IPS-18c (cell line): ENCODE measurements around the gene RPS27.

Source experiments
- H3K4me3 ChIP-seq: 2 replicates; pipeline ENCODE4 v1.7.0; 2013; ENCODE audit warnings: low read depth, mild to moderate bottlenecking, low read length, moderate library complexity; ENCODE audit not compliant: insufficient read depth
- H3K9me3 ChIP-seq: one replicate; pipeline ENCODE4 v1.6.1; 2013; ENCODE audit warnings: mild to moderate bottlenecking, low read length, moderate library complexity; ENCODE audit not compliant: control insufficient read depth, insufficient read depth

The RPS27 gene

DNA sequence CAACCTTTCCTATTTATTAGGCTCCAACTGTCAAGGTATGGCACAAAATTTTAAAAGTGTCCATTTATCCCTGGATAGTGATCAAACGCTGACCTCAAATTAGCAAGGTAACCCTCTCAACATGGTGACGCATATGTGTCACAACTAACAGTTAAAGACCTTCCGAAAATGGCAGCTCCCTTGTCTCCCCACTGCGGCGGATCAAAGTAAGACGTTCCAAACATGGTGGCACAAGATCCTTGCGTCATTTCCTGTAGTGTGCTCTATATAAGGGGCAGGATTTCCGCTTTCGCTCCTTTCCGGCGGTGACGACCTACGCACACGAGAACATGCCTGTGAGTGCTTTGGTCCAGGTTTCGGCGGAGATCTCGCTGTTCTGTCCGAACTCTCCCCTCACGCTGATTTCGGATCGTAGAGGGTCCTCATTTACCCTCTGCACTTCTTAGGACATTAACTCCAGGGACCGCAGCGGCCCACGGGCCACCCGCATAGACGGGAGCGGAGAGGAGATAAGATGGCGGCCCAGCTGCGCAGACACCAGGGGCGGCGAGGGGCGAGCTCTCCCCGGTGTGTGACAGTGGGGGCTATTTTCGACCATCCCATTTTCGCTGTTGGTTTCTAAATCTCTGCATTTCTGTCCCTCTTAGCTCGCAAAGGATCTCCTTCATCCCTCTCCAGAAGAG lies at the start of gene RPS27:
RPS27 (plus strand) TSS at position 295 of the 683 bp plus-strand sequence; CDS start at position 330, 35 bp downstream.
- Histone ChIP-seq H3K4me3 (peak within 1 kb of the TSS; percentile 93), H3K9me3 (peaks cover 2% of the 10 kb centered on the region)

DNA sequence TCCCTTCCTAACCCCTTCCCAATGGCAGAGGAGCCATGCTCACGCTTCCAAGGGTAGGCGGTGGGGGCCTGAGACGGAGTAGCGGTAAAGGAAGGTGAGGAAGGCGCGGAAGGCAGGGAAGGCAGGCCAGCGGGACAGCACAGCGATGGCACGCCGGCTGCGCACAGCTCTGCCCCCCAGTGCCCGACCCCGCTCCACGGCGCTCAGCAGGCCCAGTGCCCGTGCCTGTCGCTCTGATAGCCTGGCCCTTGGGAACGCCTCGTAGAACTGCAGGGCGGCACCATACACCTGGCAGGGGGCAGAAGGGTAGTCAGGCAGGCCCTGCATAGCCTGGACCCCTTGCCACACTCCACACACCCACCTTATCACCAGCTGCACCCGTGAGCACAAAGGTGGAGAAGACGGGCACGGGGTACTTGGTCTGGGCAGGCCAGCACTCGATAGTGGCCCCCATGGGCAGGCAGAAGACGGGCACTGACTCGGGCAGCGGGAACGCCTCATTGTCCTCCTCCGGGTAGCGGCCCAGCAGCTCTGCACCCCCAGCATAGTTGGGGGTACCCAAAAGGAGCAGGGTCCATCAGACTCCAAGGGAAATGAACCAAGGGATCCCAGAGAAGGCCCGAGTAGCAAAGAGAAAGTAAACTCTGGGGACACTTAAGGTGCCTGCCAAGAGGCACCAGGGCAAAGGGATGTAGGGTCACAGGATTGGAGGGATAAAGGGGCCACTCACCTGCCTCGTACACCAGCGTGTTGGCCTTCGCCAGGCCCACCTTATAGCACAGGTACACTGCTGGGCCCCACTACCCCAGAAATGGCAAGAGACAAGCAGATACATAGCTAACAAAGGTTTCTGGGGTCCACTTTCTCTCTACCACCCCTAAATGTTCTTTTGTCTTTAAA lies 48.5 kb upstream of the RPS27 start:
- H3K9me3 ChIP-seq, result no peaks in the 10 kb centered on the region
- no peak overlapping the region for H3K4me3 ChIP-seq

- Histone ChIP-seq H3K4me3 (no peak overlapping the region), H3K9me3 (no peaks in the 10 kb centered on the region)
These were observed 47.6 kb upstream of the RPS27 start for GRCh38 chr1:153942766-153943549.

DNA sequence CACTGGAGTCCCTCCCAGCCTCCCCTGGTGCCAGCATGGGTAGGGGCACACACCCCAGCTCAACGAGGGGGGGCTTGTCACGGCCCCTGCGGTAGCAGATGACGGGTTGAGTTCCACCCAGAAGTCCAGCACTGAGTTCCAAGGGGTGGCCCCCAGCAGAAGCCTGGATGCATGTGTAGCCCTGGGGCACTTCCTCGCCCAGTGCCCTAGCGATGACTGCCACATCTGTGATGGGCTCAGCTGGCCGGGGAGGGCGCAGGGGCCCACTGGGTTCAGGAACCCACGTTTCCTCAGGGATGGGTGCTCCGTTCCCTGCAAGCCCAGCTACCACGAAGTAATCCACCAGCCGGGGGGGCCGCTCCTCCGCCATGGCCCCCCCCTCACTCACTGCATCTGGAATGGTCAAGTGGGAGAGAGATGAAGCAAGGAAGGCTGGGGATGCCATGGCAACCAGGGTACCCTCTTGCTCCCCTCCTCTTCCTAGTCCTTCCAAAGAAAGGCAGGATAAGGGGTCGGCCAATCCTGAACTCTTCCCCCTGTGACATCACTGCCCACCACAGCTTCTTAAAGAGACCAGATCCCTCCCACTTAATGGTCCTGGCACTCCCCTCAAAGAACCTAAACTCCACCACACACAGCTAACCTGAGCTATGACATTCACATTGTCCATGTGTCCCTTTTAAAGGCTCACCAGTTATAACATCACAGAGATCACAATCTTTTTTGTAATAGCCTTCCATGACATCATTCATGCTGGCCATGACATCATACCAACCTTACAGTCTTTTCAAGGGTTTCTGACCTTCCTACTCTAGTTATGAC lies 46.3 kb upstream of the RPS27 start:
- no peaks in the 10 kb centered on the region for H3K9me3 ChIP-seq
- H3K4me3 ChIP-seq, result no peak overlapping the region

DNA sequence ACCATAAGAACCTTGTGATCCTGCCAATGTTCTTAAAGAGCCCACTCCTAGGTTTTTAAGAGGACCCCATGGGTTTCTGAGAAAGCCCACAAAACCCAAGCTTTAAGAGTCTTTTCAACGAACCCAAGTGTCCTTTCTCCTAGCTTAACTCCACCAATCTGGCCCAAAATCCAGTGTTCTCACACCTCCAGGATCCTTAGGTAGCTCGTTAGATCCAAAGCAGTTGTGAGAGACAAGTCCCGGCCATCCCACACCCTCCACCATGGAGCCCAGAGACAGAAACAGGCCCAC lies 45.8 kb upstream of the RPS27 start:
- H3K9me3 ChIP-seq, result no peaks in the 10 kb centered on the region
- H3K4me3 ChIP-seq, result no peak overlapping the region; the same call in 1 of the 2 replicates

DNA sequence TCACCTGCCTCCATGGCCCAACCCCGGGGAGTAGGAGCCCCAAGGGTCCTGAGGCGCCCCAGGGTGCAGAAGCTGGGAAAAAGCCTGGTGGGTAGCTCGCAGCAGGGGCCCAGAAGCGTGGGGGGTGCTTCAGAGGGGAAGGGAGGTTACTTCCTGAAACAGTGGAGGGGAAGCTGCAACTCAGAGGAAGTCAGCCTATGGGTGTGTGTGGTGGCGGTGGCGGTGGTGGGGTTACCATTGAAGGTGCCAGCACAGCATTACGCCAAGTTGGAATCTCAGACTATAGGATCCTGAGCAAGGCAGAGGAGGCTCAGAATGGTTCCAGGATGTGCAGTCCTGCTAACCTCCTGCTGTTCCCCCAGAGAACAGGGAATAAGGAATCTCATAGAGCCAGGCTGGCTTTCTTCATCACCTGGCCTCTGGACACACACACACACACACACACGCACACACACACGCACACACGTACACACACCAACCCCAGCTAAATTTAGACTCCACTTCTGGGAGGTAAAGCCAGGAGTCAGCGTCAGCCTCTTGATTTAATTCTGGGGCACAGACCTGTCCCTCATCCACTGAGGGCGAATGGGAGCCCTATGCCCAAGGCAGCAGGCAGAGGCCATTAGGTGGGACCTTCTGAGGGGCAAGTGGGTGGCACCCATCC lies 45.3 kb upstream of the RPS27 start:
- Histone ChIP-seq H3K4me3 (peak overlapping the region; percentile 89), H3K9me3 (no peaks in the 10 kb centered on the region)

DNA sequence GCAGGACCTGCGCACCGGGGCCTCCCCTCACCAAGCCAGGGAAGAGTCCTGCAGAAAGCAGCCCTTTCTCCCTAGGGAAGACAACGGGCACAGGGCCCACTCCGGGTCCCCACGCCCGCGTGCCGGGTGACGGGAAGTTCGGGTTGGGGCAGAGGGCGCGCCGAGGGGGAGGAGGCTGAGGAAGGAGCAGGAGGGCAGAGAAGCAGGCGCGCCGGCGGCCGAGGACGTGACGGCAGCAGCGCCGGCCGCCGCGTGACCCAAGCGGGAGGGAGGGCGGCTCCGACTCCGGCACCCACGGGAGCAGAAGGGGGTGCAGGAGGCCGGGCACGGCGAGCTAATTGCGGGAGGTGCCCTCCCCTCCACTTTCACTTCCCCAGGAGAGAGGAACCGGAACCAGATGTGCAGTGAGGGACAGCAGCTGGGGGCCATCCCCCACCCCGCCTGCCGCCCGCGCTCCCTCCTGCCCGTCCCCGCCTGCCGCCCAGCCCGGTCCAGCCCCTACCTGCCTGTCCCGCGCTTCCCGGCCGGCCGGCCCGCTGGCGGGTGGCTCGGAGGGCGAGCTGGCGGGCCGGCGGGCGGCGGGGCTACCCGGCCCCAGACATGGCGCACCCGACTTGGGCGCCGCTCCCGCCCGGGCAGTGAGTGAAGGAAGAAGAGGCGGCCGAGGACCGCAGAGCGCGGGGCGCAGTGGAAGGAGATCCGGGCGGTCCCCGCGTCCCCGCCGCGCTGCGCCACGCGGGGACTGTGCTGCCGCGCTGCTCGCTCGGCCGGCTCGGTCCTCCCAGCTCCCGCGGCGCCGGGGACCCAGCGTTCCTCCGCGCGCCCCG lies 44.6 kb upstream of the RPS27 start:
- Histone ChIP-seq H3K4me3 (peak overlapping the region; percentile 89), H3K9me3 (no peaks in the 10 kb centered on the region)

DNA sequence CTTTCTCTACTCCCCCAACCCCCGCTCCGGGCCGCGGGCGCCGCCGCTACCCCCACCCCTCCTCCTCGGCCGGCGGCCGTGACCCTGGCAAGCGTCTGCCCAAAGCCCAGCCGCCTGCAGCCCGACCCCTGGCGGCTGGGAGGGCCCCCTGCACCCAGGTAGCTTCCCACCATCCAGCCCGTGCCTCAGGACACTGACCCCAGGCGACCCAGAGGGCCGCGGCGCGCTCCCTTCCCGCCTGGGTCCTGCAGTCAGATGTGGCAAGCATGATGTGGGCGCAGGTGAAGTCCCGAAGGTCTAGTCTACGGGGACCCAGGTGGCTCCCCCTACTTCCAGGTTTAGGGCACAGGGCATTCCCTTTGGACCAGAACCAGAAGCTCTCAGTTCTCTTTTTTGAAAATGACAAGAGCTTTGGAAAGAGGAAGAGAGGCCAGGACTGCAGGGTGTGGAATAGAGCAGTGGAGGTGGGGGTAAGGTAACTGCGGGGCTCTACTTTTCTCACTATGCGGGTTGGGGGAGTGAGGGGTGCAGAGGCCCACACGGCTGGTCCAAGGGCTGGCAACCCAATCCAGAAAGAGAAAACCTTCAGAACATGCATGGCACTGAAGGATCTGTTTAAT lies 43.8 kb upstream of the RPS27 start, which contains the start of gene DENND4B:
DENND4B (minus strand) TSS at position 97 of the 620 bp plus-strand sequence. CDS start 2,344 bp downstream, outside the sequence.
- Histone ChIP-seq H3K4me3 (peak within 1 kb of the TSS; percentile 89), H3K9me3 (no peaks in the 10 kb centered on the region)

- Histone ChIP-seq H3K4me3 (no peak overlapping the region), H3K9me3 (no peaks in the 10 kb centered on the region)
These were observed 39.4 kb upstream of the RPS27 start for GRCh38 chr1:153951183-153951582.

GRCh38 chr1:153951801-153952200 lies 38.8 kb upstream of the RPS27 start:
- H3K4me3 ChIP-seq, result no peak overlapping the region
- H3K9me3 ChIP-seq, result no peaks in the 10 kb centered on the region

GRCh38 chr1:153953859-153954365 lies 36.6 kb upstream of the RPS27 start:
- Histone ChIP-seq H3K4me3 (no peak overlapping the region), H3K9me3 (no peaks in the 10 kb centered on the region)

DNA sequence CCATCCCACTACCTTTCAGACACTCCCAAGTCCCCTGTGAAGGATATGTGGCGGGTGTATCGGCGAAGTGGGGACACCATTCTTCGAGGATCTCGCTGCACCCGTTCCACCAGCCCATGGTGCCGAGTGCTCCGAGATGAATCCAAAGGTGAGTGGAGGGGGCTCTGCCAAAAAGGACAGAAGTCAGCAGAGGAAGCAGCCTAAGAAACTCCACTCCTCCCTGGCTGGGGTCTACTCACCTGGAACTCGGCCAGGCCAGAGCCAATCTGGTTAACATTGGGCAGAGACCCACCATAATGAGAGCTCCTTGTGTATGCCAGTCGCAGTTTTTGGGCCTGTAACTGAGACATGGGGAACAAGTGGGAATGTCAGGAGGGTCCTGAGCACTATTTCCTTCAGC lies 35.7 kb upstream of the RPS27 start:
- Histone ChIP-seq H3K9me3 (no peaks in the 10 kb centered on the region), H3K4me3 (no peak overlapping the region)

GRCh38 chr1:153956997-153957715 lies 33.4 kb upstream of the RPS27 start:
- no peaks in the 10 kb centered on the region for H3K9me3 ChIP-seq
- peak overlapping the region; percentile 96 for H3K4me3 ChIP-seq

DNA sequence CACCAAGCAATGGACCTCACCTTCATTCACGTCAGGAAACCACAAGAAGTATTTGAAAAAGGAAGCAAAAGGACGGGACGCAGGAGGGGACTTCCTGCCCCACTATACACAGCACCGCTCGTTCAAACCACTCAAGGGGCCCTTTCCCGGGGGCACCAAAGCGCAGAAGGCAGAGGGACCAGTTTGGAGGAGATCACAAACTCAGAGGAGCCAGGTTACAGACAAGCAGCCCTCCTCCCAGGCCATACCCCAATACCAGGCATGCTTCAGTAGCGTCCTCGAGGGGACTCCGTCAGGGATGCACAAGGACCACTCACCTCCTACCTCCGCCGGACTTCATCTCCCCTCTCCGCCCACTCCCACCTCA lies 32.8 kb upstream of the RPS27 start:
- peak overlapping the region; percentile 96 for H3K4me3 ChIP-seq
- no peaks in the 10 kb centered on the region for H3K9me3 ChIP-seq
